HG03135 (cell line): ENCODE data around the gene MYO1A.
"Not testable (repeated sequence)": the region's sequence is repeated elsewhere in the genome, so short reads cannot be mapped to it uniquely, and the experiment has no call there.

ENCODE experiments used
- ATAC-seq: cut with Tn5 transposase; IDR thresholded peaks from one replicate; pipeline ENCODE4 v1.9.1; 2021; ENCODE audit warnings: mild to moderate bottlenecking, moderate library complexity; ENCODE audit not compliant: unreplicated experiment

Gene MYO1A

GRCh38 chr12:57019983-57020719 is 29.8 kb downstream of the MYO1A start:
- ATAC-seq: no peak

- no peak for ATAC-seq
Measured at GRCh38 chr12:57018906-57019305, 31.0 kb downstream of the MYO1A start.

- not testable (repeated sequence) for ATAC-seq
Measured at GRCh38 chr12:57018353-57018752, 31.6 kb downstream of the MYO1A start.

GRCh38 chr12:57016348-57016747 is 33.6 kb downstream of the MYO1A start, which contains the start of gene TAC3:
TAC3 (minus strand) TSS chr12:57016529; CDS start chr12:57015797, 732 bp downstream.
- ATAC-seq: no peak

- ATAC-seq: peak; percentile 48
Measured at GRCh38 chr12:57012600-57013465, 37.1 kb downstream of the MYO1A start.

GRCh38 chr12:57011438-57012424 is 38.2 kb downstream of the MYO1A start:
- ATAC-seq: no peak

GRCh38 chr12:57010627-57011247 is 39.2 kb downstream of the MYO1A start:
- no peak for ATAC-seq

- ATAC-seq: no peak
Measured at GRCh38 chr12:57009949-57010626, 39.8 kb downstream of the MYO1A start.

GRCh38 chr12:57008178-57008577 is 41.8 kb downstream of the MYO1A start:
- ATAC-seq: no peak

- ATAC-seq: no peak
Measured at GRCh38 chr12:57006809-57007475, 43.0 kb downstream of the MYO1A start.

GRCh38 chr12:57005980-57006808 is 43.7 kb downstream of the MYO1A start, which contains the start of gene ZBTB39:
ZBTB39 (minus strand) TSS chr12:57006546; CDS start chr12:57004917, 1,629 bp downstream.
- peak; percentile 61 for ATAC-seq

GRCh38 chr12:57004651-57005050 is 45.3 kb downstream of the MYO1A start:
- no peak for ATAC-seq

- no peak for ATAC-seq
Measured at GRCh38 chr12:57003395-57003794, 46.5 kb downstream of the MYO1A start.

- ATAC-seq: no peak
Measured at GRCh38 chr12:57001448-57001906, 48.5 kb downstream of the MYO1A start.

GRCh38 chr12:57000393-57000792 is 49.5 kb downstream of the MYO1A start:
- ATAC-seq: no peak

GRCh38 chr12:56999456-56999855 is 50.5 kb downstream of the MYO1A start:
- no peak for ATAC-seq

- ATAC-seq: peak; percentile 52
Measured at GRCh38 chr12:56998981-56999380, 50.9 kb downstream of the MYO1A start.

GRCh38 chr12:56998316-56998715 is 51.6 kb downstream of the MYO1A start:
- no peak for ATAC-seq
